Endothelial cell of umbilical vein (primary cell): ENCODE measurements around the gene ROPN1L. TPM values are rescaled to one million over a fixed set of nuclear protein-coding genes. Genes with fewer than 3 reads are reported as not detected.

Source experiments
- BruUV-seq: library from RNA; stranded (reverse); fragments of 400-500 nt; replicated peaks from 2 replicates; lab custom pipeline; 2021; lab: Mats Ljungman, UMichigan
- CTCF ChIA-PET: fragments of 300-600, 350-600 bp; sonication (Branson Sonifier 250); formaldehyde crosslinking; loops from one replicate; lab custom pipeline; 2021; ENCODE audit warnings: antibody characterized with exemption, inconsistent platforms; lab: Charles Lee
- POLR2A ChIA-PET: fragments of 300-600, 350-600 bp; sonication (Branson Sonifier 250); formaldehyde crosslinking; loops from one replicate; lab custom pipeline; 2021; ENCODE audit warnings: antibody characterized with exemption, inconsistent platforms; lab: Charles Lee
- DNase-seq: peaks from one replicate; pipeline ENCODE4 v3.0.0-alpha.2; 2011; ENCODE audit warnings: low read depth, low spot score
- FAIRE-seq: peaks from 2 replicates; lab custom pipeline; 2011; peaks lifted over from hg19 to GRCh38; lab: Jason Lieb, UNC
- H2AFZ ChIP-seq: 2 replicates; pipeline ENCODE4 v1.6.0; 2012; ENCODE audit warnings: low read depth, low read length, control low read depth, inconsistent platforms
- H3K27ac ChIP-seq: 2 replicates; pipeline ENCODE4 v1.5.1; 2011; ENCODE audit warnings: low read depth, mild to moderate bottlenecking, control low read depth, low read length, moderate library complexity; ENCODE audit not compliant: insufficient read depth
- H3K27me3 ChIP-seq, 2 experiments: 2 replicates each; pipeline versions ENCODE4 v1.6.0 to v1.6.1; 2011; ENCODE audit warnings: low read length in 2 of 2, mixed read lengths in 1 of 2; ENCODE audit not compliant: control insufficient read depth in 2 of 2, insufficient read depth in 2 of 2
- H3K36me3 ChIP-seq, 2 experiments: 2 replicates in 1 of 2; 3 replicates in 1 of 2; pipeline ENCODE4 v1.5.1; 2011; ENCODE audit warnings: low read length in 2 of 2, mild to moderate bottlenecking in 1 of 2, moderate library complexity in 1 of 2; ENCODE audit not compliant: control insufficient read depth in 2 of 2, insufficient read depth in 2 of 2; ENCODE audit errors: extremely low read depth in 1 of 2
- H3K4me1 ChIP-seq: 3 replicates; pipeline ENCODE4 v1.5.1; 2011; ENCODE audit warnings: mild to moderate bottlenecking, low read length; ENCODE audit not compliant: control insufficient read depth, insufficient read depth; ENCODE audit errors: extremely low read depth
- H3K4me2 ChIP-seq: 2 replicates; pipeline ENCODE4 v1.6.1; 2011; ENCODE audit warnings: low read length, control low read depth, mixed read lengths; ENCODE audit not compliant: insufficient read depth
- H3K4me3 ChIP-seq, 3 experiments: fragments of 200-600 bp in 1 of 3; sonication (generic), shearing (Covaris generic) in 1 of 3; replicated peaks in 1 of 3; 2 replicates each; pipeline ENCODE4 v1.5.1; 2011 to 2016; ENCODE audit warnings: control low read depth in 3 of 3, low read length in 3 of 3, mild to moderate bottlenecking in 2 of 3, inconsistent platforms in 1 of 3, low read depth in 1 of 3, moderate library complexity in 1 of 3; ENCODE audit not compliant: insufficient read depth in 1 of 3
- H3K79me2 ChIP-seq: 2 replicates; pipeline ENCODE4 v1.6.0; 2012; ENCODE audit warnings: low read length, inconsistent platforms; ENCODE audit not compliant: control insufficient read depth, insufficient read depth
- H3K9ac ChIP-seq: replicated peaks from 2 replicates; pipeline ENCODE3; 2011; ENCODE audit warnings: low read length, control low read depth; ENCODE audit not compliant: insufficient read depth; ENCODE audit errors: extremely low read depth
- H3K9me1 ChIP-seq: replicated peaks from 3 replicates; pipeline ENCODE4 v1.6.0; 2011; ENCODE audit warnings: mild to moderate bottlenecking, low read length; ENCODE audit not compliant: control insufficient read depth, insufficient read depth; ENCODE audit errors: extremely low read depth
- H3K9me3 ChIP-seq: replicated peaks from 2 replicates; pipeline ENCODE4 v1.5.1; 2012; ENCODE audit warnings: low read length, inconsistent platforms; ENCODE audit not compliant: control insufficient read depth, insufficient read depth
- H4K20me1 ChIP-seq: replicated peaks from 2 replicates; pipeline ENCODE3; 2011; ENCODE audit warnings: mild to moderate bottlenecking, low read length; ENCODE audit not compliant: control insufficient read depth, insufficient read depth; ENCODE audit errors: extremely low read depth
- EZH2 ChIP-seq: IDR thresholded peaks from 2 replicates; pipeline ENCODE4 v1.6.1; 2012; ENCODE audit warnings: borderline replicate concordance, low read depth, mild to moderate bottlenecking, moderate library complexity, low read length, inconsistent platforms; ENCODE audit not compliant: severe bottlenecking
- FOS ChIP-seq: IDR thresholded peaks from 2 replicates; pipeline ENCODE4 v1.6.1; 2011; ENCODE audit warnings: mild to moderate bottlenecking, low read length, moderate library complexity, borderline replicate concordance; ENCODE audit not compliant: insufficient read depth
- GATA2 ChIP-seq: IDR thresholded peaks from 2 replicates; pipeline ENCODE4 v1.7.0; 2011; ENCODE audit warnings: low read depth, mild to moderate bottlenecking, moderate library complexity, mixed read lengths, low read length; ENCODE audit not compliant: insufficient read length, insufficient read depth
- JUN ChIP-seq: IDR thresholded peaks from 2 replicates; pipeline ENCODE4 v1.6.1; 2011; ENCODE audit warnings: borderline replicate concordance, low read depth; ENCODE audit not compliant: insufficient read length, insufficient read depth
- MAX ChIP-seq: IDR thresholded peaks from 2 replicates; pipeline ENCODE4 v1.6.1; 2011; ENCODE audit not compliant: insufficient read depth, insufficient read length
- MYC ChIP-seq: IDR thresholded peaks from one replicate; pipeline ENCODE4 v1.6.1; 2011; ENCODE audit warnings: mild to moderate bottlenecking, low read depth, low read length
- POLR2A ChIP-seq: IDR thresholded peaks from 2 replicates; pipeline ENCODE4 v1.6.1; 2012; ENCODE audit warnings: low read depth, mild to moderate bottlenecking, control low read depth, low read length
- POLR2AphosphoS5 ChIP-seq: IDR thresholded peaks from 2 replicates; pipeline ENCODE4 v1.6.1; 2012; ENCODE audit warnings: low read depth, mild to moderate bottlenecking, control low read depth, low read length, moderate library complexity; ENCODE audit not compliant: insufficient read depth
- dilution Hi-C: fragments of 300-500 bp; cut with MboI; formaldehyde crosslinking; loops from one replicate; pipeline ENCODE4 v1.15.0; 2019; ENCODE audit warnings: low sequenced_read_pairs; ENCODE audit not compliant: extremely low pct_ligation_motif_present
- intact Hi-C: fragments of 100-400 bp; cut with micrococcal nuclease; formaldehyde crosslinking; loops from one replicate; pipeline ENCODE4 v1.10.0; 2022
- polyA plus RNA-seq, 4 experiments: library from polyadenylated mRNA; depleted of rRNA in 3 of 4; stranded (reverse) in 3 of 4; unstranded in 1 of 4; fragments of >200 nt; gene quantifications; 2 replicates each; pipeline versions ENCODE4 v1.2.1 to v1.2.3, GENCODE V29; 2011 to 2012; ENCODE audit warnings: missing spikeins in 1 of 4
- total RNA-seq: library from RNA; stranded (reverse); gene quantifications from 2 replicates; pipeline ENCODE4 v1.2.3, GENCODE V29; 2021
- TF ChIP-seq, protein P1 (sequence below), 2 donors: IDR thresholded peaks; 1 replicate in 1 of 2; 2 replicates in 1 of 2; pipeline ENCODE4 v1.5.1; 2011; ENCODE audit warnings: low read length in 2 of 2, mild to moderate bottlenecking in 2 of 2, moderate library complexity in 2 of 2, control low read depth in 1 of 2, inconsistent platforms in 1 of 2, low read depth in 1 of 2; ENCODE audit not compliant: insufficient read depth in 1 of 2; ENCODE audit errors: extremely low read depth in 1 of 2

The ROPN1L gene
- total and polyA plus RNA-seq, 2 donors (not counting 3 experiments of a cell fraction or from before 2014, with no cell fraction given) = 0.30 to 0.60 TPM

DNA sequence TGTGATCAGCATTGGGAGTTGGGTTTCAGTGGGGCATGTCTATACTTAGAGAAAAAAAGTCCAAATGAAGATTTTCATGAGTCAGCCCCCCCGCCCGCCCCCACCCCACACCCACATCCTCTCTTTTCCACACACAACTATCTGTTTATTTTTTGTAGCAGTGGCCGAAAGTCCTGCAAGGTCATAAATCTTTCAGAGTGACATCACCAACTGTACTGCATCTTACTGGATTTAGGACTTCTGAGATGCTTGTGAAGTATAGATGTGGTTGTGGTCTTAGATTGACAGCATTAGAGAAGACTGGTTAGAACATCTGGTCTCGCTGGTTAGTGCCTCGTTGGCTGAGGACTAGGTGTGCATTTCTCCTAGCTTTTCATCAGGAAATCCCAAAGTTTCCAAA lies 7.3 kb upstream of the ROPN1L start:
- H3K4me1 ChIP-seq = no peaks in the 10 kb centered on the region
- no peaks in the 10 kb centered on the region for H4K20me1 ChIP-seq
- DNase-seq (no peak), FAIRE-seq (no peak)
- H3K9me1 ChIP-seq = no peaks in the 10 kb centered on the region
- H3K27me3 ChIP-seq = no peaks in the 10 kb centered on the region
- H3K4me3 ChIP-seq = no peak overlapping the region
- CTCF ChIA-PET = interaction anchor here (0.8 to 1.1 kb wide), 3 partner anchors 10 to 151 kb away, joined by 3 to 5 read pairs (median 3); no protein-coding TSS in a partner anchor
- H3K9me3 ChIP-seq = no peaks in the 10 kb centered on the region
- no TSS peak for BruUV-seq
- intact Hi-C loops (no loop called here), dilution Hi-C loops (no loop called here)
- POLR2A ChIA-PET = no interaction called here
- H3K9ac ChIP-seq = no peak overlapping the region
- peaks cover 16 to 17% of the 10 kb centered on the region in 2 experiments for H3K36me3 ChIP-seq
- no peak overlapping the region for H2AFZ ChIP-seq
- H3K4me2 ChIP-seq = no peak overlapping the region
- H3K79me2 ChIP-seq = no peaks in the 10 kb centered on the region
- H3K27ac ChIP-seq = no peak overlapping the region
- TF ChIP-seq JUN (no peak), FOS (no peak), POLR2A (no peak), MYC (no peak), POLR2AphosphoS5 (no peak), GATA2 (no peak), EZH2 (no peak), MAX (no peak)
- TF ChIP-seq, protein P1, sequence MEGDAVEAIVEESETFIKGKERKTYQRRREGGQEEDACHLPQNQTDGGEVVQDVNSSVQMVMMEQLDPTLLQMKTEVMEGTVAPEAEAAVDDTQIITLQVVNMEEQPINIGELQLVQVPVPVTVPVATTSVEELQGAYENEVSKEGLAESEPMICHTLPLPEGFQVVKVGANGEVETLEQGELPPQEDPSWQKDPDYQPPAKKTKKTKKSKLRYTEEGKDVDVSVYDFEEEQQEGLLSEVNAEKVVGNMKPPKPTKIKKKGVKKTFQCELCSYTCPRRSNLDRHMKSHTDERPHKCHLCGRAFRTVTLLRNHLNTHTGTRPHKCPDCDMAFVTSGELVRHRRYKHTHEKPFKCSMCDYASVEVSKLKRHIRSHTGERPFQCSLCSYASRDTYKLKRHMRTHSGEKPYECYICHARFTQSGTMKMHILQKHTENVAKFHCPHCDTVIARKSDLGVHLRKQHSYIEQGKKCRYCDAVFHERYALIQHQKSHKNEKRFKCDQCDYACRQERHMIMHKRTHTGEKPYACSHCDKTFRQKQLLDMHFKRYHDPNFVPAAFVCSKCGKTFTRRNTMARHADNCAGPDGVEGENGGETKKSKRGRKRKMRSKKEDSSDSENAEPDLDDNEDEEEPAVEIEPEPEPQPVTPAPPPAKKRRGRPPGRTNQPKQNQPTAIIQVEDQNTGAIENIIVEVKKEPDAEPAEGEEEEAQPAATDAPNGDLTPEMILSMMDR (IDR thresholded peaks at IDR 0.05; ENCODE audit: extremely low read depth in 1 of 2, insufficient read depth in 1 of 2, low read depth in 1 of 2, low read length in 2 of 2) = no peak
